ENCODE data around the gene OSBPL10.

OSBPL10 gene

DNA sequence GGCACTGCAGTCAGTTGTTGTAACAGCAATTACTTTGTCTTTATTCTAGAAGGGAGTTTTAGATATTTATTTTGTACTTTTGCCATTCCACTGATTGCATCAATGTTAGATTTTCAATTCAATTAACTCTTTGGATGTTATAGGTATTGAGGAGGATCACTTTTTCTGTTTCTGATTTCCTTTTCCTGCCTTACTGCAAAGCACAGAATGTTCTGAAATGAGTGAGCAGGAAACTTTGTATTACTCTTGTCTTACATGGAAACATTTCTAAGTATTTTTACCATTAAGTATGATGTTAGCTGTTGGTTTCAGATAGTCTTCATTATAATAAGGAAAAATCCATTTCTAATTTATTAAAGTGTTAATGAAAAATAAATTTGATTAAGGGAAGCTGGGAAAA lies 80.5 kb downstream of the OSBPL10 start:
- Mint-ChIP-seq H3K27ac (no peak overlapping the region), H3K9me3 (no peaks in the 10 kb centered on the region), H3K4me1 (peaks cover 27% of the 10 kb centered on the region), H3K27me3 (no peaks in the 10 kb centered on the region), H3K36me3 (no peaks in the 10 kb centered on the region), H3K4me3 (no peak overlapping the region)

DNA sequence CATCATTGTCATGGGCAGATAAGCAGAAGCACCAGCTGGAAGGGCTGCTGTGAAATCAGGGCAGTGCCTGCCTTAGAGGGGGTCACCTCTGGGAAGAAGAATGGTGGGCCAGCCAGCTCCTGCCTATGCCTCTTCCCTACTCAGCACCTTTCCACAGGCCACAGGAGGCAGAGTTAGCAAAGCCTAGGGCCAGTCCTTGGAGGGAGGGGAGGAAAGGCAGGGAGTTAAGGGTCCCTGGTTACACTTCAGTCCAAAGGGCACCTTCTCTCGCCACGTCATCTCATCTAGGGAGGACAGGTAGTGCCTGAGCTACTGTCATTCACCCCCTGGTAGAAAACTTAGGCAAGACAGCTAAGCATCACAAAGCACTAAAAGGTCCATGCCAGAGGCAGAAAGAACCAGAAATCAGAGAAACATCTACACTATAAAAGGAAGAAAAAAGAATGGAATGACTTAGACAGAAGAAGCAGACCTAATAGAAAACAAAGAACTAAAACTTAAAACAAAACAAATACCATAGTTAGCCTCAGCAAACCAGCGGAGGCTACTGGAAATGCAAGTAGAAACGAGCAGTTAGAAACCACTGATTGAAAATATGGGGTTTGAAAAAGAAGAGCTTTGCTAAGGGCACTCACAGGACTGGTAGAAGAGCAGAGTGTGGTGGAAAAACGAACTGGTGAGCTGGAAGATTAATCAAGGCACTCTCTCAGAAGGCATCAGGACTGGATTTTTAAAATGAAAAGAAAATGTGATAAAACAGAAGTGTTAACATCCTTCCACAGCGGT lies 84.2 kb downstream of the OSBPL10 start:
- Mint-ChIP-seq H3K36me3 (no peaks in the 10 kb centered on the region), H3K4me1 (peaks cover 10% of the 10 kb centered on the region), H3K27ac (no peak overlapping the region), H3K27me3 (no peaks in the 10 kb centered on the region), H3K9me3 (no peaks in the 10 kb centered on the region), H3K4me3 (no peak overlapping the region)

DNA sequence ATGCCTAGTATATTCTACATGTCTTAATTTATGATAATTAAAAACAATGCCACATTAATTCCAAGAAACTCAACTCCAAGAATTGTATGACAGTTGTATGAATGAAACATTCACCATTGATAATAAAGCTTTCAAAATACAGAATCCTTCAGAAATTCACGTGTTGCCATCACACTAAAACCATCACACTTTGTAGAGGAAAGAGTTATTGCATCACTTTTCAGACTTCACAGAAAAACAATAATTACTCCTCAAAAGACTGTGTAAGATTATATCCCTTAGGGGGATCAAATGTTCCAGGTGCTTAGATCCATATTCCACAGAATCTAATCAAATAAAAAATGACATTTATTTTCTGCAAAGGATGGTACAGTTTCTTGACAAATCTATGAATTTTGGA lies 85.0 kb downstream of the OSBPL10 start:
- H3K27me3 Mint-ChIP-seq, result no peaks in the 10 kb centered on the region
- no peaks in the 10 kb centered on the region for H3K36me3 Mint-ChIP-seq
- no peak overlapping the region for H3K27ac Mint-ChIP-seq
- H3K4me1 Mint-ChIP-seq, result peaks cover 5% of the 10 kb centered on the region
- no peak overlapping the region for H3K4me3 Mint-ChIP-seq
- H3K9me3 Mint-ChIP-seq, result no peaks in the 10 kb centered on the region

GRCh38 chr3:31895471-31895870 lies 85.6 kb downstream of the OSBPL10 start:
- H3K27ac Mint-ChIP-seq, result no peak overlapping the region
- H3K27me3 Mint-ChIP-seq, result no peaks in the 10 kb centered on the region
- no peaks in the 10 kb centered on the region for H3K9me3 Mint-ChIP-seq
- no peaks in the 10 kb centered on the region for H3K36me3 Mint-ChIP-seq
- H3K4me1 Mint-ChIP-seq, result peaks cover 7% of the 10 kb centered on the region
- no peak overlapping the region for H3K4me3 Mint-ChIP-seq

- no peaks in the 10 kb centered on the region for H3K36me3 Mint-ChIP-seq
- no peaks in the 10 kb centered on the region for H3K27me3 Mint-ChIP-seq
- peaks cover 4% of the 10 kb centered on the region for H3K4me1 Mint-ChIP-seq
- no peaks in the 10 kb centered on the region for H3K9me3 Mint-ChIP-seq
- H3K27ac Mint-ChIP-seq, result no peak overlapping the region
- no peak overlapping the region for H3K4me3 Mint-ChIP-seq
Observed at GRCh38 chr3:31892916-31893573, 88.0 kb downstream of the OSBPL10 start.

- no peak overlapping the region for H3K27ac Mint-ChIP-seq
- no peaks in the 10 kb centered on the region for H3K36me3 Mint-ChIP-seq
- H3K9me3 Mint-ChIP-seq, result no peaks in the 10 kb centered on the region
- no peak overlapping the region for H3K4me3 Mint-ChIP-seq
- no peaks in the 10 kb centered on the region for H3K27me3 Mint-ChIP-seq
- peaks cover 4% of the 10 kb centered on the region for H3K4me1 Mint-ChIP-seq
Observed at GRCh38 chr3:31892500-31892899, 88.6 kb downstream of the OSBPL10 start.

DNA sequence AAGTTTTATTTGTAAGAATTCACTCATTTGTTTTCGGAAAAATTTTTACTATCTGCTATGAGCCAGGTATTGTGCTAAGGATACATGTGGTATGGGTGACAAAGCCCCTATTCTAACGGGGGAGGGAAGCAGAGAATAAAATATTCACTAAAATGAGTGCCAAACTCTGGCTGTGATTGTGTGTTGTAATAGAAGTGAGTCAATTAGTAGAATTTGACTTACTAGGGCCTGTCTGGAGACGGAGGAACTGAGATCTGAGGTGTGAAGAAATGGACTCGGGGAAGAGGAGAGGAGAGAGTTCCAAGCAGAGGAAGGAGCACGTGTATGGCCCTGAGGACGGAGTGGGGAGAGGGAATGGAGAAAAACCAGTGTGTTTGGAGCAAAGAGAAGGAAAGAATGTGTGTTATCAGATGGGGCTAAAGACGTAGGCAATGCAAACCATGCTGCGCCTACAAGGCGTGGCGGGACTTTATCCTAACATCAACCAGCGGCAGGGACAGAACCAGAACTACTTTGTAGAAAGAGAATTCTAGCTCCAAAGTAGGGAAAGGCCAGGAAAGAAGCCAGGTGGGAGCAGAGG lies 89.1 kb downstream of the OSBPL10 start:
- Mint-ChIP-seq H3K27ac (no peak overlapping the region), H3K27me3 (no peaks in the 10 kb centered on the region), H3K9me3 (no peaks in the 10 kb centered on the region), H3K4me1 (peaks cover 4% of the 10 kb centered on the region), H3K4me3 (no peak overlapping the region), H3K36me3 (no peaks in the 10 kb centered on the region)

DNA sequence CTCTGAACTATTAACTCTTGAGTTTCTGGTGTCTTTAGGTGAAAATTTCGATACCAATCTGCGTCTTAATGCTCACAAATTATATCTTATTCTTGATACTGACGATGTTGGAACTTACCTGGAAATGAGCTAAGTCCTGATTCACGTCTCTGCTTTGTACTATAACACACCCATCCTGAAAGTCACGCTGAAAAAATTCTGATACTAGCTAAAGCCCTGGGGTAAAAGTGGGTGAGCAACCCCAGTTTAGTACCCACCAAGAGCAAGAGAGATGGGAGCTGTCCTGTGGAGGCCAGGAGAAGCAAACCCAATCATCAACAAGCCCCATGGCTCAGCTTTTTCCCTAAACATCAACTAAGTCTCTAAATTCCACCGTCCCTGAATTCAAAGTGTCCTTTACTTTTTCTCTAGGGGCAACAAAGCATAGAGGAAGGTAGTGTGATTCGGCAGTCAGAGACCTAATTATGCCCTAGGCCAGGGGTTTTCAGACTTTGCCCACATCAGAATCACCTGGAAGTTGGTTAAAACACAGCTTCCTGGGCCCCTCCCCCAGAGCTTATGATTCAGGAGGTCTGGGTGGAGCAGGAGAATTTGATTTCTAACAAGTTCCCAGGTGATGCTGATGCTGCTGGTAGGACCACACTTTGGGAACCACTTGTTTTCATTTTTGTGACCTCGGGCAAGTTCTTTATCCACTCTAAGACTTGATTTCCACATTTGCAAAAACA lies 90.2 kb downstream of the OSBPL10 start:
- Mint-ChIP-seq H3K27ac (no peak overlapping the region), H3K9me3 (no peaks in the 10 kb centered on the region), H3K4me3 (no peak overlapping the region), H3K4me1 (peaks cover 4% of the 10 kb centered on the region), H3K27me3 (no peaks in the 10 kb centered on the region), H3K36me3 (no peaks in the 10 kb centered on the region)

DNA sequence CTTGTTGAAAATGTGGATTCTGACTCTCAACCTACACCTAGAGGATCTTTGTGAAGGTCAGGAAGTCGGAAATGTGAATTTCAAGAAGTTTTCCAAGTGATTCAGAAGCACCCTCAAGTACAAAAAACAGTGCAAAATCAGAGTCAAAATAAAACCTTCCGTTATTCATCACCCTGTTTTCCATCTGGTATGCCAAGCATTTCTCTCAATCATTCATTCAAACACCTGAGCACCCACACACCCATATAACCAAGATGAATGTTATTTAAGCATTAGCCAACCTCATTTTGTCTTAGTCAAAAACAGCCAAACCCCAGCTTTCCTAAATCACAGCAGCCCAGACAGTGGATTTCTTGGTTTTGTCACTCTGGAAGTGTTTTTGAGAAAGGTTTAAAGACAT lies 91.1 kb downstream of the OSBPL10 start:
- no peak overlapping the region for H3K4me3 Mint-ChIP-seq
- no peaks in the 10 kb centered on the region for H3K9me3 Mint-ChIP-seq
- no peaks in the 10 kb centered on the region for H3K27me3 Mint-ChIP-seq
- peaks cover 4% of the 10 kb centered on the region for H3K4me1 Mint-ChIP-seq
- no peaks in the 10 kb centered on the region for H3K36me3 Mint-ChIP-seq
- H3K27ac Mint-ChIP-seq, result no peak overlapping the region

- Mint-ChIP-seq H3K36me3 (no peaks in the 10 kb centered on the region), H3K27ac (no peak overlapping the region), H3K4me1 (no peaks in the 10 kb centered on the region), H3K27me3 (no peaks in the 10 kb centered on the region), H3K9me3 (peaks cover 4% of the 10 kb centered on the region), H3K4me3 (no peak overlapping the region)
Observed at GRCh38 chr3:31885235-31885634, 95.8 kb downstream of the OSBPL10 start.

DNA sequence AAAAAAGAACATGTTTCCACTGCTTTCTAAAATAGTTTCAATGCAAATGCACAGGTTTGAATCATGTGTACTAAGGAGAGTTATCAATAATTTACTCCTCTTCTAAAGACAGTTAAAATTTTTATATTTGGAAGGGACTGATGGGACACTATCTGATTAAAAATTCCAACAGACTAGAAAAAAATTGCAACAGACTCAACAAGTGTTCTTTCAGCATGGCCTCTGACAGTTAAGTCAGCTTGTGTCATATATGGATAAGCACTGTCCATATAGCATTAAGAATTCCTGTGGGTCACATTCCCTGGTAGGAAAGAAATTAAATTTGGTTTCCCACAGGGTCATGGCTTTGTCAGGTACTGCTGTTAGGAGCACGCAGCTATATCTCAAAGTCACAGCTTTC lies 96.8 kb downstream of the OSBPL10 start:
- H3K36me3 Mint-ChIP-seq, result no peaks in the 10 kb centered on the region
- no peaks in the 10 kb centered on the region for H3K4me1 Mint-ChIP-seq
- H3K9me3 Mint-ChIP-seq, result peaks cover 4% of the 10 kb centered on the region
- no peak overlapping the region for H3K27ac Mint-ChIP-seq
- no peak overlapping the region for H3K4me3 Mint-ChIP-seq
- no peaks in the 10 kb centered on the region for H3K27me3 Mint-ChIP-seq

GRCh38 chr3:31882895-31883294 lies 98.2 kb downstream of the OSBPL10 start:
- peaks cover 4% of the 10 kb centered on the region for H3K9me3 Mint-ChIP-seq
- H3K36me3 Mint-ChIP-seq, result no peaks in the 10 kb centered on the region
- no peaks in the 10 kb centered on the region for H3K27me3 Mint-ChIP-seq
- no peak overlapping the region for H3K27ac Mint-ChIP-seq
- no peaks in the 10 kb centered on the region for H3K4me1 Mint-ChIP-seq
- H3K4me3 Mint-ChIP-seq, result no peak overlapping the region

DNA sequence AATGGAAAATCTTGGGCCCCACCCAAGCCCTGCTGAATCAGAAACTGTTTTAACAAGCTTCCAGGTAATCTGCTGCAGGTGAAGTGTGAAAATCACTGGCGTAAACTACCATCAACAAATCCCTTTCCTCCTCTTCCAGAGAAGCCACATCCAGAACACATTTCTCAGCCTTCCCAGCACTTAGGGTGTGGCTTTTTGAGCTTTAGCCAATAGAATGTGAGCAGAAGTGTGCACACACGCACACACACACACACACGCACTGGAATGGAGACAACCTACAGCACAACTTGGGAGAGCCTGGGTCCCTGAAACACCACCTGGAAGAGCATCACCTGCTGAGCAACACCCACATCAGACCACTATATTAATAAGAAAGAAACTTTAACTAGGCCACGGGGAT lies 98.6 kb downstream of the OSBPL10 start:
- Mint-ChIP-seq H3K27me3 (no peaks in the 10 kb centered on the region), H3K4me1 (no peaks in the 10 kb centered on the region), H3K9me3 (peaks cover 4% of the 10 kb centered on the region), H3K36me3 (no peaks in the 10 kb centered on the region), H3K4me3 (no peak overlapping the region), H3K27ac (no peak overlapping the region)

DNA sequence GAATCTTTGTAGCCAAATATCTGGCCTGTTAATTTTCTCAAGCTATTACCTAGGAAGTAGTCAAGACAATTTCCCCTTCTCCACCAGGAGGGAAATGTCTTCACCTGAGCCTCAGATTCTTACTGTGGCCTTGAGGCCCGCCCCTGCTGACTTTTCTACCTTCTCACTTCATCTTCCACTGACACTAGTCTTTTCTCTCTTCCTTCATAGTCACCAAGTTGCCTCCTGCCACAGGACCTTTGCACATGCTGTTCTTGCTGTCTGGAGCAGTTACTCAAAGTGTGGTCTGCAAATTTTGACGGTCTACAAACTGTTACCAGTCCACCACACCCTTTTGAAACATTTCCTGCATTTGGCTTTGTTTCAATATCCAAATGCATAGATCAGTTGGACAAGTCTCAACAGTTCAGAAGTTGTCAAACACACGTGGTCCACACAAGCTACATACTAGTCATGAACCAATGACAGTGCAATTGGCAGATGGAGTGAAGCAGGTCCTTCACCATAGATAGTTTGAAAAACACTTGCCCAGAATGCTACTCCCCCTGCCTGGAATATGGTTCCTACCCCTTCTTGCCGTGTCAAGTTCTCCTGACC lies 100.5 kb downstream of the OSBPL10 start:
- no peak overlapping the region for H3K4me3 Mint-ChIP-seq
- peaks cover 4% of the 10 kb centered on the region for H3K9me3 Mint-ChIP-seq
- no peak overlapping the region for H3K27ac Mint-ChIP-seq
- H3K36me3 Mint-ChIP-seq, result no peaks in the 10 kb centered on the region
- H3K27me3 Mint-ChIP-seq, result no peaks in the 10 kb centered on the region
- H3K4me1 Mint-ChIP-seq, result no peaks in the 10 kb centered on the region

GRCh38 chr3:31880020-31880419 lies 101.0 kb downstream of the OSBPL10 start:
- no peak overlapping the region for H3K27ac Mint-ChIP-seq
- H3K9me3 Mint-ChIP-seq, result peaks cover 4% of the 10 kb centered on the region
- no peaks in the 10 kb centered on the region for H3K4me1 Mint-ChIP-seq
- H3K4me3 Mint-ChIP-seq, result no peak overlapping the region
- H3K27me3 Mint-ChIP-seq, result no peaks in the 10 kb centered on the region
- H3K36me3 Mint-ChIP-seq, result no peaks in the 10 kb centered on the region
